Muscle layer of colon (tissue), 2 donors: Measurements from ENCODE around the gene C3orf18.

Experiments used
- H3K27ac ChIP-seq: one replicate; pipeline ENCODE4 v1.7.0; 2013; ENCODE audit warnings: low read depth, mild to moderate bottlenecking, low read length, moderate library complexity
- H3K27me3 ChIP-seq, 2 donors: one replicate each; pipeline ENCODE4 v1.7.0; 2013; ENCODE audit warnings: low read length in 2 of 2, mild to moderate bottlenecking in 2 of 2; ENCODE audit not compliant: insufficient read depth in 2 of 2, control insufficient read depth in 1 of 2
- H3K36me3 ChIP-seq: one replicate; pipeline ENCODE4 v1.7.0; 2013; ENCODE audit warnings: mild to moderate bottlenecking, low read length; ENCODE audit not compliant: insufficient read depth
- H3K4me1 ChIP-seq: one replicate; pipeline ENCODE4 v1.7.0; 2013; ENCODE audit warnings: mild to moderate bottlenecking, low read length; ENCODE audit not compliant: insufficient read depth
- H3K4me3 ChIP-seq, 2 donors: one replicate each; pipeline ENCODE4 v1.7.0; 2013; ENCODE audit warnings: low read length in 2 of 2, low read depth in 1 of 2, mild to moderate bottlenecking in 1 of 2, moderate library complexity in 1 of 2
- H3K9ac ChIP-seq: one replicate; pipeline ENCODE4 v1.7.0; 2013; ENCODE audit warnings: low read length
- H3K9me3 ChIP-seq: one replicate; pipeline ENCODE4 v1.7.0; 2013; ENCODE audit warnings: mild to moderate bottlenecking, low read length
- donor health status: abdominal sarcoma.
- donor health status: Adenocarcinoma of cecum.

C3orf18 gene

DNA sequence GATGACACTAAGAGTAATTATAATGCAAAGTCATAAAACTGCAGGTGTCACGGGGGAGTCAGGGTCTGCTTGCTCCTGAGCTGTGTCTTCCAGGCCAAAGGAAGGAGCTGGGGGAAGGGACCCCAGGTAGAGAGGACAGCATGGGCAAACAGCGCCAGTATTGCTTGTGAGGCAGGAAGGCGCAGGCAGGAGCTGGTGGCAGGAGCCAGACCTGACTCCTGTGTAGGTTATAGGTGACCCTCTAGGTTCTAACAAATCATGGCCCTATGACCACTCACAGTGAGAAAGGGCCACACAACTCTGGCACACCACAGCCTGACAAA, 42.2 kb upstream of the C3orf18 start:
- H3K4me1 ChIP-seq, result peaks cover 50% of the 10 kb centered on the region
- H3K27me3 ChIP-seq, result no peaks in the 10 kb centered on the region
- no peaks in the 10 kb centered on the region for H3K9me3 ChIP-seq
- peaks cover 15% of the 10 kb centered on the region for H3K36me3 ChIP-seq
- no peak overlapping the region for H3K9ac ChIP-seq
- peak overlapping the region in 1 of 2 donors; percentile 77 for H3K4me3 ChIP-seq
- no peak overlapping the region for H3K27ac ChIP-seq

DNA sequence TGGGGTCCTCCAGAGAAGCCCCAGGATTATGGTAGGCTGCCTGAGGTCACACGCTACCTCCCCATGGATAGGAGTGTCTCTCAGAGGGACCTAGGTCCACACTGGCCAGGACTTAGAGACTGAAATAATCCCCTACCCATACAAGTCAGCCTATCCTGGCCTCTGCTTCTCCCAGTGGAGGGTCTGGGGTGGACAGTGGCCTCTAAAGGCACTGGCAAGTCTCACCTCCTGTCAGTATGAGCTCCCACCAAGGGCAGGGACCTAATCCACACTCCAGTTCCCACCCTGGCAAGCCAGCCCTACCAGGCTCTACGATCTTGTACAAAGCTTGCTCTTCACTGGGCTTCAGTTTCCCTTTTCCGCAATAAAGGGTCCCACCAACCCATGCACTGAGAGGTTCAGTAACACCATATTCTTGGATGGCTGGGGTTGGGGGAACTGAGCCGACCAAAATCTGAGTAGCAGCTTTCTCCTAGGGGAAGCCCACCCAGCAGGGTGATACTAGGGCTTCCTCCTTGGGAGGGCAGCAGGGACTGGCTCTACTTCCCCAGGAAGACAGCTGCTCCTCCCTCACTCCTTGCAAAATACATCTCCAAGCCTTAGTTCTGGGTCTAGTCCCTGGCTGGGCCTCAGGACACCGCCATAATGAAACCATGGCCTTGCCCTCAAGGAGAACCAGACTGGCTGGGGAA, 41.7 kb upstream of the C3orf18 start:
- Histone ChIP-seq H3K27ac (no peak overlapping the region), H3K27me3 (no peaks in the 10 kb centered on the region), H3K36me3 (peaks cover 15% of the 10 kb centered on the region), H3K4me1 (peaks cover 50% of the 10 kb centered on the region), H3K4me3 (peak overlapping the region in 1 of 2 donors; percentile 77), H3K9me3 (no peaks in the 10 kb centered on the region), H3K9ac (no peak overlapping the region)

DNA sequence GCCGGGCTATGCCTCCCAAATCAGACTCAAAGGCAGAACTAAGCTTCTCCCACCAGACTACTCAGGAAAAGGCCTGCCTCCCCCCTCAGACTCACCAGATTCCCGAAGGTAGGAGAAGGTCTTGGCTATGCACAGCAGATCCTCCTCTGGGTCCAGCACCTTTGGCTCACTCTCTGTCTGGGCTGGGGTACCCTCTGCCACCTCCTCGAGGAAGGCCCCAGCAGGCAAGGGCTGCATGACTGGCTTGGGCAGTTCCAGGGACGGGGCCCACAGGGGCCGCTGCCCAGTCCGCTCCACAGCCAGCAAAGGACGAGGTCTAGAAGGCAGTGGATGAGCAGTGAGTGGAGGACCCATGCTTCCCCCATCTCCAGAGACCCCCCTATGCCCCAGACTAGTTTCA, 40.7 kb upstream of the C3orf18 start:
- no peaks in the 10 kb centered on the region for H3K9me3 ChIP-seq
- H3K9ac ChIP-seq, result no peak overlapping the region
- no peak overlapping the region for H3K4me3 ChIP-seq
- H3K27ac ChIP-seq, result no peak overlapping the region
- H3K27me3 ChIP-seq, result no peaks in the 10 kb centered on the region
- peaks cover 15% of the 10 kb centered on the region for H3K36me3 ChIP-seq
- H3K4me1 ChIP-seq, result peaks cover 42% of the 10 kb centered on the region

DNA sequence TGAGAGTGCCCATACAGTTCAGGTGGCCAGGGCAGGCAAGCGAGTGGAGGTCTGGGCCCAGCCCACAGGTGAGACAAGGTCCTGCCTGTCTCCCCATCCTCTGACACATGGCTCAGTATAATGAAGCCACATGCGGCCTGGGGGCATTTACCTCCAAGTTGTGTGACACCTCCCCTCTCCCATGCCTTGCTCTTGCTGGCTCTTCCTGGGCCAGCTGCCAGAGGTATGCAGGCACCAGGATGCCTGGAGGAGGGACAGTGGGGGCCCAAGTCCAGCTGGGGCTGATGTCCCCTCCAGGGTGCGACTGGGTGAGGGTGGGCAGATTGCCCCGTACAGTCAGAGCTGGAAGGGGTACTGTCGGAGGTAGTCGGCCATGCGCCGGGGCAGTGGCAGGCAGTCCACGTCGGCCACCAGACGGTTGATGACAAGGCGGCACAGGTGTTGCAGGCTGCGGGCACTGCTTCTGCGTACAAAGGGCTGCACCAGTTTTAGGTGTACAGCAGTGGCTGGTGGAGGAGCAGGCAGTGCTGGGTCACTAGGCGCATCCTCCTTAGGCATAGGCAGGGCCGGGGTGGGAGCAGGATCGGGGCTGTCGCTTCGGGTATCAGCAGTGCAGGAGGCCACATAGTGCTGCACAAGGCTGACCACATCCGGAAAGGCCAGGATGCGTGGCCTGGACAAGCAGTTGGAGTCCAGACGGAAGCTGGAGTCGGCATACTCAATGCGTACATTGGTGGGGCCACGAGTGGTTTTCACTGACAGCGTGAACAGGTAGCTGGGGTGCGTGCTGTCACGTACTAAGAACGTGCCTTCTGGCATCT, 39.9 kb upstream of the C3orf18 start:
- no peak overlapping the region for H3K4me3 ChIP-seq
- H3K9me3 ChIP-seq, result no peaks in the 10 kb centered on the region
- H3K27me3 ChIP-seq, result no peaks in the 10 kb centered on the region
- no peak overlapping the region for H3K27ac ChIP-seq
- peaks cover 15% of the 10 kb centered on the region for H3K36me3 ChIP-seq
- no peak overlapping the region for H3K9ac ChIP-seq
- peaks cover 40% of the 10 kb centered on the region for H3K4me1 ChIP-seq

DNA sequence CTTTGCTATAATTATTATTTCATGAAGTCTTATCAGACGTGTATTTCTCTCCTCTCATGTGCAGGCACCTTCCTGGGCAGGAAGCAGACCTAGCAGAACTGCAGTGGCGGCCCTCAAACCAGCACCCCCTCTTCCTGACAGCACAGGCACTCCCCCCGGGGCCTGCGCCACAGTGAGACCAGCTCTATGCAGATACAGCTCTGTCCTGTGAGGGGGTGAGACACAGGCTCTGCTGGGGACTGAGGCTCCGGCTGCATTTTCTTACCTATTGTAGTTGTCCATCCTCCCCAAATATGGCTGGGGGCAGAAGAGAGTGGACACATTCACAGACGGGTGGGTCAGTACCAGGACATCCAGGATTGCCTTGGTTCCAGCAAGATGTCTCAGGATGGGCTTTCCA, 39.0 kb upstream of the C3orf18 start:
- Histone ChIP-seq H3K4me1 (peaks cover 46% of the 10 kb centered on the region), H3K27ac (no peak overlapping the region), H3K36me3 (peaks cover 15% of the 10 kb centered on the region), H3K9me3 (no peaks in the 10 kb centered on the region), H3K27me3 (no peaks in the 10 kb centered on the region), H3K4me3 (no peak overlapping the region), H3K9ac (no peak overlapping the region)

DNA sequence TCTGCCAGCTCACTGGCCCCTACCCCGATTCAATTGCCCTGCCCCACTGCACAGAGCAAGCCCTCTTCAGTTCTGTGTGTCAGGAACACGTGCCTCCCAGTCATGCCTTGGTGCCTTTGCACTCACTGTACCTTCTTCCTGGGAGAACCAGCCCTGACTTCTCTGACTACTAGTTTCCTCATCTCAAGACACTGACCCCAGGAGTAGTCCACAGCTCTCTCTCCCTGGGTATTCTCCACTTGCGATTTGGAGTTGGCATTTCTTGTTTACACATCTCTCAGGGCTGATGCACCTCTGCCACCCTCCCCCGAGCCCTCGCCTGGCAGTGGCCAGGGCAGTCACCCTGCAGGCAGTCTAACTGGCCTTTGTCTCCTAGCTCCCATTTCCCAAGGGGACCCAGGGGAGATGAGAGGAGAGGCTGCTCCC, 38.4 kb upstream of the C3orf18 start:
- no peaks in the 10 kb centered on the region for H3K9me3 ChIP-seq
- H3K9ac ChIP-seq, result no peak overlapping the region
- H3K4me1 ChIP-seq, result peaks cover 48% of the 10 kb centered on the region
- no peak overlapping the region for H3K4me3 ChIP-seq
- H3K36me3 ChIP-seq, result peaks cover 15% of the 10 kb centered on the region
- H3K27ac ChIP-seq, result no peak overlapping the region
- H3K27me3 ChIP-seq, result no peaks in the 10 kb centered on the region

DNA sequence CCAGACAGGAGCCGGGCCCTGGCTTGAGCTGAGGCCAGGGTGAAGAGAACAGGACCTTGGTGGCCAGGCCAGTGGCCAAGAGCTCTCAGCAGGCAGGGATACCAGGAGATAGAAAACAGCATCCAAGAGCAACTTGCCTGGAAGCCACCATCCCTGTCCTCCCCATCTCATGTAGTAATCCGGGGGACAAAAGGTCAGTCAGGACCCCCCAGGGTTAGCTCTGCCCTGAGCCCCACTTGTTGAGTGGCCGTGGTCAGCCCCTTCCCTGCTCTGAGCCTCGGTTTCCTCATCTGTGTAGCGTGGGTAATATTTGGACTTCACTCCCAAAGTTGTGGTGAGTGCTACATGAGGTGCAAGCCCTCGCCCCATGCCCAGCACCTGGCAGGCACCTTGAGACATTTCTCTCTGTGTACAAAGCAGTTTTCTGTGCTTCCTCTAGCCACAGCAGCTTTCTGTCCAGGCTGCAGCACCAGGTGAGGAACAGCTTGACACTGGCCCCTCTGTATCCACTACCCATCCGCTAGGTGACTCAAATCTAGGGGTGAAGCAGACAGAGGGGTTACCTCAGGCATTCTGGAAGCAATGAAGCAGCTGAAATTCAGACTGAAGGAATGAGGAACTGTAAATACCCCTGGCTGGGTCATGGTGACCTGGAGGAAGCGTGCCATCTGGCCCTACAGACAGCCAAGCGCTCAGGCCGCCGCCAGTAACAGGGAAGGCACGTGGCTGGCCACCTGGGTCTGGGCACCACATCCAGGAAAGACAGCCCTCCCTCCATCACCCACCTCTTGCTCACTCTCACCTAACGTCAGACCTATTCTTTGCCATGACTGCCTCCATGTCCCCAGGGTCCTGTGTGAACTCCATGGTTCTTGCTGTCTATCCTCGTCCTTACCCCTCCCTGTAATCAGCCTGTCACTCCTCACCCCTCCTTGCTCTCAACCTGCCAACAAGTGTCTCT, 37.4 kb upstream of the C3orf18 start:
- Histone ChIP-seq H3K36me3 (peaks cover 15% of the 10 kb centered on the region), H3K9me3 (no peaks in the 10 kb centered on the region), H3K4me3 (no peak overlapping the region), H3K27ac (no peak overlapping the region), H3K27me3 (no peaks in the 10 kb centered on the region), H3K9ac (peak overlapping the region; percentile 11), H3K4me1 (peaks cover 48% of the 10 kb centered on the region)

DNA sequence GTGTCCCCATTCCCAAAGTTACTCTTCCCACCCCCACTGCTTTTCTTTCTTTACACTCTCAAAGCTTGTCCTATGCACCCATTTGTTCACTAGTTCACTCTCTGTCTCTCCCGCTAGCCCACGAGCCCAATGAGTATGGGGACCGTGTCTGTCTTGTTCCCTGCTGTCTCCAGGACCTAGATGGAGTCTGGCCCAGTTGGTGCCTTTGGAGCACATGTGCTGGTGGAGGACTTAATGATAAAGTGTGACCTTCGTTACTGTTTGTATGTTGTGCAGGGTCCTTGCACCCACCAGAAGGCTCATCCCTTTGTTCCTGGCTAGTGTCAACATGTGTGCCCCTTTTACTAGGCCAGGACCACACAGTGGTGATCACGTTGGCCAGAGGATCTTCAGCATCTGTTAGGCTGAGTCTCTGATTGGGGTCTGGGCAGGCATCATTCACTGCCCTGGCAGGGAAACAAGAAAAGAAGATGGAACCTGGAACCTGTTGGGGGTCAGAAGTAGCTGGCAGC, 36.6 kb upstream of the C3orf18 start:
- Histone ChIP-seq H3K9ac (no peak overlapping the region), H3K36me3 (peaks cover 15% of the 10 kb centered on the region), H3K9me3 (no peaks in the 10 kb centered on the region), H3K27ac (no peak overlapping the region), H3K4me3 (no peak overlapping the region), H3K4me1 (peaks cover 48% of the 10 kb centered on the region), H3K27me3 (no peaks in the 10 kb centered on the region)

DNA sequence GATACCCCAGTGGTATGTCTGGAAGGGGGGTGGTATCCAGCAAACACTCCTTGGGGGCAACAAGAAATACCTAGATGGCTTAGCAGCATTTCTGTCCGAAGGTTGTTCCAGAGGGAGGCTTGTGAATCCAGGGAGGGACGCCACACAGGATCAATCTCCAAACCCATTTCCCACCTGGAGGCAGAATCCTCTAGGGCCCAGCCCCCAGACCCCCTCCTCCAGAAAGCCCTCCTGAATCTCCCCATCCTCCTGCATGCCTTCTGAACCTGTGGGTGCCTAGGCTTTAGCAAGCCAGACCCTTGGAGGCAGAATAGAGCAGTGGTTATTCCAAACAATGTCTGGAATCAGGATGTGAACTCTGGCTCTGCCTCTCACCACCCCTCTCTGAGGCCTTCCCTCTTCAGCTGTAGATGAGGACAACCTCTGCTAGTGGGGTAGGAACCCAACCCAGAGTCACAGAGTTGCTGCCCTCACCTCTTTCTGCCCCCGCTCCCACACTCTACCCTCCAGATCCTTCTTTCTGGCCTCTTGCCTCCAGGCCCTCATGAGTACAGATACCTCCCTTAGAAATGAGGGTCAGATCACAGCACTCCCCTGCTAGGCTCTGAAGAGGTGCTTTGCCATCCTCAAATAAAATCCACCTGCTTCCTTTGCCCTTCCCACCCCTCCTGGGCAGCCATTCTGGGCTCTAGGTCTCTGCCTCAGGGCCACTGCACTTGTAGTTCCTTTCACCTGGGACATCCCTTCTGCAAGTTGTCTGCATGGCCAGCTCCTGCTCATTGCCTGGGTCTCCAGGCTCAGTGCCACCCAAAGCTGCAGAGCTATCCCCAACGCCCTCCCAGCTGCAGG, 35.9 kb upstream of the C3orf18 start:
- Histone ChIP-seq H3K36me3 (peaks cover 15% of the 10 kb centered on the region), H3K27ac (peak overlapping the region; percentile 86), H3K4me1 (peaks cover 53% of the 10 kb centered on the region), H3K9me3 (no peaks in the 10 kb centered on the region), H3K4me3 (no peak overlapping the region), H3K9ac (no peak overlapping the region), H3K27me3 (no peaks in the 10 kb centered on the region)

DNA sequence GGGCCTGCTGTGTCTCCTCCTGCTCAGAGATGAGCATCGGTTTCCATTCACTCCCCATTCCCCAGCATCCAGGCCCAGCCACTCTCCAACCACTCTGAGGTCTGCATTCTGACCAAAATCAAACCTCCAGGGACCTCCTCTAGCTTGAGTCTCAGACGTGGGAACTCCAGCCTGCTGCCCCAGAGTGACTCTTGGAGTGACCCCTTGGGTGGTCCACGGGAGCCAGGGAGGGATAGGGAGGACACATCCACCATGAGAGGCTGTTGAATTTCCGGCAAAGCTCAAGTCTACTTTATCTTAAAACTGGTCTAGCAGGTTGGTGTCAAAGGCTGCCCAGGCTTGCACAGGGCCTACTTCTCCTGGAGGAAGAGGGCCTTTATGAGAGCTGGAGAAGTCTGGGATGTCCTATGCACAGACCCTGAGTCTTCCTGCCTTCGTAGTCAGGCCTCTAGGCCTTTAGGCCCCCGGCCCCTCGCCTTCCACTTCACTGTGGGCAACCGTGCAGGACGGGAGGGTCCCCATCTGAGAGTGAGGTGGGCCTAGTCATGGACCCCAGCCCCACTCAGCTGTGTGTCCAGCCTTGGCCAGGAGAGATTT, 35.1 kb upstream of the C3orf18 start:
- Histone ChIP-seq H3K9ac (peak overlapping the region; percentile 45), H3K36me3 (peaks cover 15% of the 10 kb centered on the region), H3K27ac (peak overlapping the region; percentile 86), H3K27me3 (no peaks in the 10 kb centered on the region), H3K4me3 (peak overlapping the region in 1 of 2 donors; percentile 29), H3K4me1 (peaks cover 59% of the 10 kb centered on the region), H3K9me3 (no peaks in the 10 kb centered on the region)
